ENCODE measurements around the gene GLRX. TPM values are rescaled to one million over a fixed set of nuclear protein-coding genes. Genes with fewer than 3 reads are reported as not detected.
A peak's percentile ranks its signal among the peaks of the same experiment; 100 is the strongest.
"Not testable (repeated sequence)": the region's sequence is repeated elsewhere in the genome, so short reads cannot be mapped to it uniquely, and the experiment has no call there.

Gene GLRX
- total and polyA plus RNA-seq, 5 experiments from 2014 or later, result 110 to 232 (median 133) TPM

DNA sequence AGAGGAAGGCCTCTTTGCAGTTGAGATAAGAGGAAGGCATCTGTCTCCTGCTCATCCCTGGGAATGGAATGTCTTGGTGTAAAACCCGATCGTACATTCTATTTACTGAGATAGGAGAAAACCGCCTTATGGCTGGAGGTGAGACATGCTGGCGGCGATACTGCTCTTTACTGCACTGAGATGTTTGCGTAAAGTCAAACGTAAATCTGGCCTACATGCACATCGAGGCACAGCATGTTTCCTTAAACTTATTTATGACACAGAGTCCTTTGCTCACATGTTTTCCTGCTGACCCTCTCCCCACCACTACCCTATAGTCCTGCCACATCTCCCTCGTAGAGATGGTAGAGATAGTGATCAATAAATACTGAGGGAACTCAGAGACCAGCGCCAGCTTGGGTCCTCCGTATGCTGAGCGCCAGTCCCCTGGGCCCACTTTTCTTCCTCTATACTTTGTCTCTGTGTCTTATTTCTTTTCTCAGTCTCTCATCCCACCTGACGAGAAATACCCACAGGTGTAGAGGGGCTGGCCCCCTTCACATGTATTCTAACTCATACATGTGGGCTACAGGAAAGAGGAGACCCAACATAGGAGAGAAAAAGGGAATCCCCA, 11.0 kb downstream of the GLRX start:
- not testable (repeated sequence) for H3K9me3 Mint-ChIP-seq, DNase-seq, H3K27me3 Mint-ChIP-seq, ATAC-seq
- POLR2A ChIA-PET, result interaction anchor here (1.1 to 9.2 kb wide), 3 partner anchors 9 to 26 kb away, joined by 8 to 190 read pairs (median 12); partner anchors contain the start of gene GLRX
- Mint-ChIP-seq H3K4me3 (peak overlapping the region; percentile 38 to 85 (median 68)), H3K27ac (peak overlapping the region; percentile 85 to 97 (median 94)), H3K4me1 (peaks cover 59 to 88% (median 87%) of the 10 kb centered on the region in 4 donors), H3K36me3 (peaks cover 5 to 49% (median 33%) of the 10 kb centered on the region in 3 donors)

DNA sequence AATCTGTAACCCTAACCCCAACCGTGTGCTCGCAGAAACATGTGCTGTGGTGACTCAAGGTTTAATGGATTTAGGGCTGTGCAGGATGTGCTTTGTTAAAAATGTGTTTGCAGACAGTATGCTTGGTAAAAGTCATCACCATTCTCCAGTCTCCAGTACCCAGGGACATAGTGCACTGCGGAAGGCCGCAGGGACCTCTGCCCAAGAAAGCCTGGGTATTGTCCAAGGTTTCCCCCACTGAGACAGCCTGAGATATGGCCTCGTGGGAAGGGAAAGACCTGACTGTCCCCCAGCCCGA, 11.5 kb downstream of the GLRX start:
- peak overlapping the region; percentile 64 to 87 (median 80) for H3K4me3 Mint-ChIP-seq
- H3K9me3 Mint-ChIP-seq, DNase-seq, ATAC-seq, H3K27me3 Mint-ChIP-seq: not testable (repeated sequence)
- POLR2A ChIA-PET, result interaction anchor here (3.5 to 9.2 kb wide), 3 partner anchors 9 to 30 kb away, joined by 12 to 190 read pairs (median 14); partner anchors contain the start of gene GLRX
- peaks cover 5 to 44% (median 28%) of the 10 kb centered on the region in 3 donors for H3K36me3 Mint-ChIP-seq
- peak overlapping the region; percentile 85 to 97 (median 93) for H3K27ac Mint-ChIP-seq
- peaks cover 54 to 83% (median 82%) of the 10 kb centered on the region in 4 donors for H3K4me1 Mint-ChIP-seq

DNA sequence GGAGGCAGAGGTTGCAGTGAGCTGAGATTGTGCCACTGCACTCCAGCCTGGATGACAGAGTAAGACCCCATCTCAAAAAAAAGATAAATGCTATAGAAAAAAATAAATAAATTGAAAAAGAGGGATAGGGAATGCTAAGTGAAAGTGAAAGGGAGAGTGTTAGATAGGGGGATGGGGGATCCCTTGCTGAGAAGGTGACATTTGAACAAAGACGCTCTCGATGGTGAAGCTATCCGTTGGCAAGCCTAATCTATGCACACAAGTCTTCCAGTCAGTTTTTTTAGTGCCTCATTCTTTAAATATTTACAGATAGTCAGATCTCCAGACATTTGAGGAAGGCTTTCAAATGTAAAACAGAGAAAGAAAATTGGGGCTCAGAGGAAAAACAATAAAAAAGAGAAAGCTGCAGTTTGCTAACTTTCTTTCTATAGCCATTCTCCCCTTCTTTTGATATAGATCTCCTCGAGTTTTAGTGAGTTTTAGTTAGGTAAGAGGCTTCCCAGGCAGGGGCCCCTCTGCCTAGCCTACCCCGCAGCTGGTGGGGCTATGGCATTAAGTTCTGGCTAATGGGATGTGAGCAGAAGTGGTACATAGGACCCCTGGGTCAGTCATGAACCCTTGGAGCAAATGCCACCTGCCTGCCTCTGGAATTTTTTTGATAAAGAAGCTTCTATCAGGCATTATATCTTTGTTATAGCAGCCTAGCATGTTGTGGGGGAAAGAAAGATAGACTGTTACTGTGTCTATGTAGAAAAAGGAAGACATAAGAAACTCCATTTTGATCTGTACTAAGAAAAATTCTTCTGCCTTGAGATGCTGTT, 12.0 kb downstream of the GLRX start:
- peaks cover 5 to 39% (median 24%) of the 10 kb centered on the region in 3 donors for H3K36me3 Mint-ChIP-seq
- ATAC-seq, result no peak
- no peaks in the 10 kb centered on the region for H3K9me3 Mint-ChIP-seq
- POLR2A ChIA-PET, result interaction anchor here (0.5 to 9.2 kb wide), 6 partner anchors 10 to 164 kb away, joined by 3 to 190 read pairs (median 10); partner anchors contain the start of genes GLRX and RFESD
- no peaks in the 10 kb centered on the region for H3K27me3 Mint-ChIP-seq
- H3K4me1 Mint-ChIP-seq, result peaks cover 50 to 78% (median 76%) of the 10 kb centered on the region in 4 donors
- peak overlapping the region; percentile 85 to 97 (median 93) for H3K27ac Mint-ChIP-seq
- peak in 1 of 10 donors; percentile 21 for DNase-seq
- peak overlapping the region; percentile 64 to 87 (median 75) for H3K4me3 Mint-ChIP-seq

DNA sequence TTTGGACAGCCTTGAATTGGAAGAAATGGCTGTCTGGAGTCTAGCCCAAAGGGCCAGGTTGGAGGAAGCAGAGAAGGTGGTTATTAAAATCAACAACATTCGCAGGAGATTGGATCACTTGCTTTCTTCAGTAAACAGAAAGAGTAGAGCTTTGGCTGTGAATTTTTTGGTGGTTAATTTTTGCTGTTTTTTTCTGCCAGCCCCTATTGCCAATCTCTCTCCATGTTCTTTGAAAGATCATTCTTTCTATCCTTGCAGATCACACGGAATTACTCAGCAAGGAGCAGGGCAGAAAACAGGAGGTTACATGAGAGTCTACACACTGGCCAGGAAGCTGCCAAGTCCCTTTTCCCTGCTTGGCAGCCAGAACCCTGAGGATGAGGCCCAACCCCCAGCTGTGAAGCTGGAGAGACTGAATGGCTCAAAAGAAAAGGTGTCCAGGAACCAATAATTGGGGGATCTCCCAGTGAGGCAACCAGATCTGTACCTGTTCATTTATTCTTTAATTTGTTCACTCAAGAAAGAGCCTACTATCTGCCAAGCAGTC, 13.0 kb downstream of the GLRX start:
- Mint-ChIP-seq H3K9me3 (peaks cover 0 to 3% (median 0%) of the 10 kb centered on the region in 9 donors), H3K4me3 (peak overlapping the region; percentile 31 to 87 (median 76)), H3K36me3 (peaks cover 5 to 28% (median 19%) of the 10 kb centered on the region in 3 donors), H3K27me3 (no peaks in the 10 kb centered on the region), H3K27ac (peak overlapping the region; percentile 85 to 97 (median 93)), H3K4me1 (peaks cover 47 to 68% (median 67%) of the 10 kb centered on the region in 4 donors)
- POLR2A ChIA-PET, result interaction anchor here (0.6 to 9.2 kb wide), 9 partner anchors 11 to 995 kb away, joined by 3 to 190 read pairs (median 9); partner anchors contain the start of genes GLRX and RFESD
- ATAC-seq (no peak), DNase-seq (no peak)

DNA sequence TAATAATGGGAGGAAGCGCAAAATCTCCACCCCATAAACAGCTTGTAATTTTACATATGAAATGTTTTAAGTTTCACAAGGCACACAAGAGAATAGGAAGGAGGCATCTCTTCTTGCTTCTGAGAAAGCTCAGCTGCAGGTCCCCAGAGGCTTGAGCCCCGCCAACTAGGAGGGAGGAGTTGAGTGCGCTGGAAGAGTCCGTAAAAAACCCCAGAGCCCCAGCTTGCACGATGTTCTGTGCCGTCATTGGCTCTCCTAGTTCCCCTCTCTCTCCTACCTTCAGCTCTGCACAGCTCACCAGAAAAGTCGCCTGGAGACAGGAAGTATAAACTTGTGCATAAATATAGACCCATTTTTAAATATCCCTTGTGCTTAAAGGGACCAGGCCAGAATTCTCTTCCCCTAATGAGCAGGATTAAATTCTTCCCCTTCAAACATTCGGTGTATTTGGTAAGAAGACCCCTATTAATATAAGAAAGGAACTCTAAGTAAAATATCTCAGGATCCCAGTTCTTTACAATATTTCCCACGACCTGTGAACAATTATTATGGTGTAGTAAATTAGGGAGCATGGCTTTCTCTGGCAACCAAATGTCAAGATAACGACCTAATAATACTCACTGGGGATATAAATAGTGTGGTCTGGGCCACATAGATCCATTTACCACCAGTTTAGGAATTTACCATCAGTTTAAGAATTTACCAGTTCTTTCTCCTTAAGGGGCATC, 13.7 kb downstream of the GLRX start:
- Mint-ChIP-seq H3K27me3 (no peaks in the 10 kb centered on the region), H3K36me3 (peaks cover 5 to 24% (median 14%) of the 10 kb centered on the region in 3 donors), H3K4me1 (peaks cover 42 to 63% (median 62%) of the 10 kb centered on the region in 4 donors), H3K27ac (peak overlapping the region; percentile 85 to 97 (median 93)), H3K4me3 (peak overlapping the region; percentile 34 to 87 (median 76)), H3K9me3 (peaks cover 0 to 7% (median 0%) of the 10 kb centered on the region in 9 donors)
- POLR2A ChIA-PET, result interaction anchor here (0.6 to 9.2 kb wide), 15 partner anchors 9 to 996 kb away, joined by 3 to 190 read pairs (median 5); partner anchors contain the start of genes GLRX and RFESD
- DNase-seq (peak; percentile 63 to 93 (median 82)), ATAC-seq (peak; percentile 98 to 99)

DNA sequence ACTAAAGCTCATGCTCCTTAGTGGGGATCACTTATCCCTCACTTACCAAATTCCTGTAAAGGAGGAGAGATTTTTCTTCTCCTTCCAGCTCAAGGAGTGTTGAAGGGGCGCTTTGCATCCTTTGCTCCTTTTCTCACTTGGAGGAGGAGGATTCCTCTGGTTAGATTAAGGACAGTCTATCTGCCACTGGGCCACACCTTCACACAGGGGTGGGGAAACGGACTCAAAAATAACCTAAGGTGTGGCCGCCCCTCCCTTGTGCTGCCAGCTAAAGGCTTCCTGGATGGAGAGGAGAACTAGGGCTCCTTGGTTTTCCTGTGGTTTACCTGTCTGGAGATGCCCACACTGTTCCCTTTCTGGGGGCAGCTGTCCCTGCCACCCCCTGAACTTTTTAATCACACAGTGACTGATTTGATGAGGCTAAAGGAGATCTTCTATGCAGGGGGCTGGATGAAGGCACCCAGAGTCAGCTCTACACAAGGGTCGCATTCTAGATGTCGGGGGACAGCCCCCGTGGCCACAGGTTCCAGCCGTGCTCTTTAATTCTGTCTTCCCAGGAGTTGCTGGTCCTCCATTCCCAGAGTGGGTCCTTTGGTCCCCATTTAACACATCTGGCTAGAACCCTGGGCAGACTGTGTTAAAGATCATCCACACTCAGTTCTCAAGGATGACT, 14.4 kb downstream of the GLRX start:
- ATAC-seq, result peak in 1 of 2 donors; percentile 4
- Mint-ChIP-seq H3K4me3 (peak overlapping the region; percentile 33 to 87 (median 76)), H3K36me3 (peaks cover 1 to 17% (median 10%) of the 10 kb centered on the region in 3 donors), H3K9me3 (peaks cover 0 to 7% (median 0%) of the 10 kb centered on the region in 9 donors), H3K27me3 (no peaks in the 10 kb centered on the region), H3K4me1 (peaks cover 38 to 59% (median 57%) of the 10 kb centered on the region in 4 donors), H3K27ac (peak overlapping the region; percentile 85 to 97 (median 93))
- no peak for DNase-seq
- POLR2A ChIA-PET, result interaction anchor here (0.8 to 9.2 kb wide), 13 partner anchors 8 to 176 kb away, joined by 3 to 190 read pairs (median 5); partner anchors contain the start of gene GLRX

DNA sequence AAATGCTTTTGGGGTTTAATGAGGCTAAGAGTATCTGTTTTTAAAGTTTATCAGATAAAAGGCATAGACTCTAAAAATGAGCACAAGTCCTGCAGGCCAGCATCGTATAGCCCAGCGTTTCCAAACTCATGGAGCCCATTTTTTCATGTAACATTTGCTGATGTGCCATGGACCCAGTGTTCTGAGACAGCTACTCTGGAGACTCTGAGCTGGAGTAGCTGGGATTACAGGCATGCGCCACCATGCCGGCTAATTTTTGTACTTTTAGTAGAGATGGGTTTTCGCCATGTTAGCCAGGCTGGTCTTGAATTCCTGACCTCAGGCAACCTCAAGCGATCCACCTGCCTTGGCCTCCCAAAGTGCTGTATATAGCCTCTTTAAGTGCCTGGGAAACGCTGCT, 15.8 kb downstream of the GLRX start:
- ATAC-seq, result no peak
- no peak overlapping the region for H3K4me3 Mint-ChIP-seq
- H3K9me3 Mint-ChIP-seq, result peaks cover 0 to 7% (median 0%) of the 10 kb centered on the region in 9 donors
- peaks cover 0 to 8% (median 4%) of the 10 kb centered on the region in 3 donors for H3K36me3 Mint-ChIP-seq
- H3K27ac Mint-ChIP-seq, result peak overlapping the region in 2 of 10 donors; percentile 56 to 65
- H3K27me3 Mint-ChIP-seq, result no peaks in the 10 kb centered on the region
- peaks cover 30 to 48% (median 44%) of the 10 kb centered on the region in 4 donors for H3K4me1 Mint-ChIP-seq
- POLR2A ChIA-PET, result interaction anchor here (0.6 to 9.2 kb wide), 3 partner anchors 14 to 1002 kb away, joined by 3 to 190 read pairs (median 4); partner anchors contain the start of gene GLRX
- no peak for DNase-seq

DNA sequence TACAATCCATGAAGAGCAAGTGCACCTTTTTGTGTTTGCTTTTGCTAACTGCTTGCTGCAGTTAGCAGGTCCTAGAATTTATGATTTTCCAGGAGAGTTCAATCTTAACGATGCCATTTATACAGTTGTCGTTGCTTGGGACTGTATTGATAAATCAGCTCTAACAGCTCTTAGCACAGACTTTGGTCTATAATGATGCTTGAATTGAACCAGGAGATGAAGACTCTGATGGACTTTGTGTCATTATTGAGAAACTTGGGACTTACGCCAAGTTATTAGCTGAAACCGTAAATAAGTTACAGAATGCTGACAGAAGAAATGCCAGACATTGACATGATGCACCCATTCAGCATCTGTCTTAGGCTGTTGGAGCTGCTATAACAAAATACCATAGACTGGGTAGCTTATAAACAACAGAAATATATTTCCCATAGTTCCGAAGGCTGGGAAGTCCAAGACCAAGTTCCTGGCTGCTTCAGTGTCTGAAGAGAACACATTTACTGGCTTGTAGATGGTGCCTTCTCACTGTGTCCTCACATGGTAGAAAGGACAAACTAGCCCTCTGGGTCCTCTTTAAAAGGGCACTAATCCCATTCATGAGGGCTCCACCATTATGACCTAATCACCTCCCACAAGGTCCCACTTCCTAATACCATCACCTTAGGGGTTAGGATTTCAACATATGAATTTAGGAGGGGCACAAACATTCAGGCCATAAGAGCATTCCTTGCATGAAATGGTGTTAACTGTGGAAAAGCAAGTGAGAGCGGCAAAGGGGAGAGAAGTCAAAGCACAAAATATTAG, 17.6 kb downstream of the GLRX start:
- POLR2A ChIA-PET, result interaction anchor here (1.6 to 9.2 kb wide), 2 partner anchors 16 to 32 kb away, joined by 3 to 190 read pairs; partner anchors contain the start of gene GLRX
- H3K27ac Mint-ChIP-seq, result peak overlapping the region in 2 of 10 donors; percentile 18 to 43
- ATAC-seq, result no peak
- peaks cover 0 to 6% (median 2%) of the 10 kb centered on the region in 3 donors for H3K36me3 Mint-ChIP-seq
- H3K4me1 Mint-ChIP-seq, result peaks cover 17 to 30% (median 27%) of the 10 kb centered on the region in 4 donors
- H3K27me3 Mint-ChIP-seq, result no peaks in the 10 kb centered on the region
- peaks cover 0 to 7% (median 0%) of the 10 kb centered on the region in 9 donors for H3K9me3 Mint-ChIP-seq
- no peak for DNase-seq
- no peak overlapping the region for H3K4me3 Mint-ChIP-seq

DNA sequence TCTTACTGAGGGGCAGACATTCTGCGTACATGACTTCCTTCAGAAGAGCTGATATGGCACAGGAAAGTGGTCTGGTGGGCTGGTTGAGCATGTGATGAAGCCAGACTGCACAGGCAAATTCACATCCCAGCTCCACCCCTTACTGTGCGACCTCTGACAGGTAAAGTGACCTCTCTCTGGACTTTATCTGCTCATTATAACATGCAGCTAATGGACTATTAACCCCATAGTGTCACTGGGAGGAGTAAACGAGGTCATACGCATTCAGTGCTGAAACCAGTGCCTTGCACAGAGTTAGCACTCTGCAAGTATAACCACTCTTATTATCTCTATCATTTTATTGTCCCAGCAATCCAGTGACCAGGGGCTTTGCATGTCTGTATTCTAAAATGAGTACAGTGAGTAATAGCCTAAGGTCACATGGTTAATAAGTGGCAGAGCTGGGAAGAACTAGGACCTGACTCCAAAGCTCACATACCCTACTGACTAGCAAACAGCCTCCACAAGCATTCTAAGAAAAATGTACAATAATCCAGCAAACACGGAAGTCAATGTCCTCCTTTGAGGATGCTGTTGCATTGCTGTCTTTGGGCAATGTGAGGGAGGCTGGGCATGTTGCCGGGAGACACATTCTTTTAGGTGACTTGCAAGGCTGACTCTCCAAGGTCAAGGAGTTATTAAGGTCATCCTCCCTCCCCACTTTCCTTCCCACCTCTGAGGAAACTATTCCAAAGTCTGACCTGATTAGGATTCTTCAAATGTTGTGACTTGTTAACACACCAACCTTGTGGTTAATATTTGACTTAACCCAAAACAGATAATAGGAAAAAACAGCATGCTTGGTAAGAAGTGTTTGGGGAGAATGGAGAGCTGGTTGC, 19.0 kb downstream of the GLRX start:
- H3K27me3 Mint-ChIP-seq, result no peaks in the 10 kb centered on the region
- ATAC-seq (no peak), DNase-seq (no peak)
- POLR2A ChIA-PET, result interaction anchor here (1.6 to 9.2 kb wide), 2 partner anchors 17 to 34 kb away, joined by 3 to 190 read pairs; partner anchors contain the start of gene GLRX
- peaks cover 6 to 16% (median 13%) of the 10 kb centered on the region in 4 donors for H3K4me1 Mint-ChIP-seq
- H3K4me3 Mint-ChIP-seq, result no peak overlapping the region
- peak overlapping the region in 1 of 10 donors; percentile 70 for H3K27ac Mint-ChIP-seq
- peaks cover 0 to 6% (median 2%) of the 10 kb centered on the region in 3 donors for H3K36me3 Mint-ChIP-seq
- H3K9me3 Mint-ChIP-seq, result peaks cover 0 to 7% (median 0%) of the 10 kb centered on the region in 9 donors
